HG03558 (cell line): Measurements from ENCODE around the gene TBC1D1.
"Not testable (repeated sequence)": the region's sequence is repeated elsewhere in the genome, so short reads cannot be mapped to it uniquely, and the experiment has no call there.

Experiments used
- ATAC-seq: cut with Tn5 transposase; IDR thresholded peaks from one replicate; pipeline ENCODE4 v1.9.1; 2021; ENCODE audit warnings: moderate number of reproducible peaks; ENCODE audit not compliant: unreplicated experiment; ENCODE audit errors: extremely low read depth

Gene TBC1D1

GRCh38 chr4:38005637-38006036 lies 114.8 kb downstream of the TBC1D1 start:
- ATAC-seq: no peak

DNA sequence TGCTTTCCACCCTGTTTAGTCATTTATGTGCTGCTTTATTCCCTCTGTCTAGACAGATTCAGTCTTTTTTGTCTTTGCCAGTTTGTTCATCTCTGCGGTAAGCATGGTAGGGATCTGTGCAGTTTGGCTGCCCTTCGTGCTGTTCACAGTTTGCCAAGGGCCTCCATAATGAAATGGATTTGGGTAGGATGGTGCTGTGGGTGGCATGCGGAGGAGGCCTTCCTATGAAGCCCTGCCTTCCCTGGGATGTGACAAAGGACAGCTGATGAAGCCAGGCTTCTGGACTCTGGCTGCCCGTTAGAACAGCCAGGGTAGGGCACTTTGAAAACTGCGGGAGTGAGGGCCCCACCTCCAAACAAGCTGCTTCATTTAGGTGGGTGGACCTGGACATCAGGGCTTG lies 116.8 kb downstream of the TBC1D1 start:
- ATAC-seq: no peak

- no peak for ATAC-seq
Measured at GRCh38 chr4:38008571-38009021, 117.7 kb downstream of the TBC1D1 start.

DNA sequence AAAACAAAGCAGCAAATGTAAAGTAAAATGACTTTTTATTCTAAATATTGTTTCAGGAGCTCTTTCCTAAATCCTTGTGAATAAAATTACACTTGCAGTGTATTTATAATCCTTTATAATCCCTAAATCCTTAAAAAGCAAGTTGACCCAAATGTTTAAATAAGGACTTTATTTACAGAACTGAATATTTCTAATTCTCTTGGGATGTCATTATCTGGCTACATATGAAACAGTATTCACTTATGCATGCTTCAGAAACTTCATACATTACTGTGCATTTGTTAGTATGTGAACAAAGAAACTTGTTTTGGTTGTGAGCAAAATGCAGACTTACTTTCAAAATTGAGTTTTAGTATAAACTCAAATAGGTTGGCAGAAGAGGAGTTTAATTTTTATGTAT lies 118.5 kb downstream of the TBC1D1 start:
- no peak for ATAC-seq

DNA sequence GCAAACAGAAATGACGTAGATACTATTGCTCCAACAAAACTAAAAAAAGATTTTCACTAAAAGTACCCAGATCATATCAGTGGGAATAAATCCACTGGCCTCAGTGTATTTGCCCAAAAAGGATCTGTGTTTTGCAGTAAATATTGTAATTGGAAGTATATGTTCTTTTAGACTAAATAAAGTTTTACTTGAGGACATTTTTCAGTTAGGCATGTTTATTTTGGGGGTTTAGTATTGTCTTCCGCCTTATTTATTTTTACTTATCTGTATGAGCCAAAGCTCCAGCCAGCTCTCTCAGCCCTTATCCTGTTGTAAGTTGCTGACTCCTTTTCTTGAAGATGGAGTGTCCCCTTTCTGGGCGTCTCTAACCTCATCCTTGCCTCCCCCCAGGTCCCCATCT lies 119.1 kb downstream of the TBC1D1 start:
- ATAC-seq: no peak

GRCh38 chr4:38011511-38012162 lies 120.8 kb downstream of the TBC1D1 start:
- no peak for ATAC-seq

DNA sequence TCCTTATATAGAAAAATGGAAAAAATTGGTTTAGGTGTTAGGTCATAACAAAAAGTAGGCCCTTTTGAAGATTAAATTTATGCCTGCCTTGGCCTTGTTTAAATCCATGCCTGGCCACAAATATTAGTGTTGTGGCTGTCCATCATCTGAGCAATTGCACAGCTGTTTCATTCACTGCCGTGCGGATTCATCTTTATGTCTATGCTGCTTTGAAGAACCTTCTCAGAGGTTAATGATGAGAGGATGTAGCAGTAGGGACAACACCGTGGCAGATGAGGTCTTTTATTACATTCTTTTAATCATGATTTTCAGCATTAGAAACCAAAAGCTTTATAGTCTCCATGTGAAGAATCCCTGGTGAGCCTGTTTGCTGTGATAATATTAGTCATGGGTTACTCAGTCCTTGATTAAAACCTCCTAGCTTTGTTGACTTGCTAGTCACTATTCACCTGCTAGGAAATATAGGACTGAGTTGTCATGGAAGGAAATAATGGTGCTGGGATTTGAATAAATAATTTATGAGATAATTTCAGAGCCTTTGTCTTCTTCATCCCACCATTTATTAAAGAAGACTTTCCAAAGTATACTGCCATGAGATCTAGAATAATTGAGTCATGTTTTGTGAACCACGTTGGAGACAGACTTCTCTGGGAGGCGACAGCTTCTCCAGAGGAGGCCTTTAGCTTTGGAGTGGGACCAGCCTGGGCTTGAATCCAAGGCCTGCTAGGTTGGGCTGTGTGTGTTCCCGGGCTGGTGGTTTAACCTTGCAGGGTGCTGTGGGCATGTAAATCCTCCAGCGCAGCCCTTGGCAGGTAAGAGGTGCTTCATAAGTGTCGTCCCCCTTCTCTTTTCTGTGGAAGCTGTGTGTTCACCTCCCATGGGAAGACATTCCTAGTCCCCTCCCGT lies 122.8 kb downstream of the TBC1D1 start:
- no peak for ATAC-seq

- ATAC-seq: no peak
Measured at GRCh38 chr4:38014421-38014852, 123.6 kb downstream of the TBC1D1 start.

GRCh38 chr4:38015886-38016515 lies 125.1 kb downstream of the TBC1D1 start:
- no peak for ATAC-seq

GRCh38 chr4:38016698-38017097 lies 125.8 kb downstream of the TBC1D1 start:
- ATAC-seq: no peak

DNA sequence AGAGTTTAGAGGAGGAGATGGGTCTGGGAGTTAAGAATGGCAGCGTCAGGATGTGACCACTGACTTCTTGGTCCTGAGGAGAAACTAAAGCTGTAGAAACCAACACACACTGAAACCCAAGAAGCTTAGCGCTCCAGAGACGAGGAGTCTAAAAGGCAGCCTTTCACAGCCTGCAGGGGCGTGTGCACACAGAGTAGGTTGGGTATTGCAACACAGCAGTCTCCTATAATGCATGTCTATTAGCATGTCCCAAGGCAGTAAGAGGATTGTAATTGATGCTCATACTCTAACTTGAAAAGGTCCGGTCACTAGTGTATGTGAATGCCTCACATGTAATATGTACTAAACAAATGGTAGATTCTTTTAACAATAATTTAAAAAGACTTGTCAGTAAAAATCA lies 126.7 kb downstream of the TBC1D1 start:
- ATAC-seq: no peak

GRCh38 chr4:38020386-38020785 lies 129.5 kb downstream of the TBC1D1 start:
- ATAC-seq: no peak

- ATAC-seq: not testable (repeated sequence)
Measured at GRCh38 chr4:38020961-38021360, 130.1 kb downstream of the TBC1D1 start.

GRCh38 chr4:38021751-38022150 lies 130.9 kb downstream of the TBC1D1 start:
- ATAC-seq: no peak

DNA sequence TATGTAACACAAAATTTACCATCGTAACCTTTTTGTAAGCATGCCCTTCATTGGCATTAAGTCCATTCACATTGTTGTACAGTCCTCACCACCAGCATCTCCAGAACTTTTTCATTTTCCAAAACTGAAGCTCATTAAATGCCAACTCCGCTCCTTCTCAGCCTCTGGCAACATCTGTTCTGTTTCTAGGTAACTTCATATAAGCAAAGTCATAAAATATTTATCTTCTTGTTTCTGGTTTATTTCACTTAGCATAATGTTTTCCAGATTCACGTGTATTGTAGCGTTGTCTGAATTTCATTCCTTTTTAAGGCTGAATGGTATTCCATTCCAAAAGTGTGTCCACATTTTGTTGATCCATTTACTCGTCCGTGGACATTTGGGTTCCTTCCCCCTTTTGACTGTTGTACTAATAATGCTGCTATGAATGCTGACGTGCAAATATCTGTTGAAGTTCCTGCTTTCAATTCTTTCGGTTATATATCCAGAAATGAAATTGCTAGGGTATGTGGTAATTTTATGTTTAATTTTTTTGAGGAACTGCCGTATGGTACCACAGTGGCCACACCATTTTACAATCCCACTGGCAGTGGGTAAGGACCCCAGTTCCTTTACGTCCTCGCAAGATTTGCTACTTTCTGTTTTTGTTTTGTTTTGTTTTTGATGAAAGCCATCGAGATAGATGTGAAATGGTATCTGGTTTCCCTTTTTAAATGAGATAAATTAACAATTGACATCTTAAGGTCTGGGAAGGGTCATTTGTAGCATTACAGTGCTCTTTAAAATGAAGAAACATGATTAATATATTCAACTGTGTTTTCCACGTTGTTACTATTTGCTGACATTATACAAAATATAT lies 132.7 kb downstream of the TBC1D1 start:
- no peak for ATAC-seq

DNA sequence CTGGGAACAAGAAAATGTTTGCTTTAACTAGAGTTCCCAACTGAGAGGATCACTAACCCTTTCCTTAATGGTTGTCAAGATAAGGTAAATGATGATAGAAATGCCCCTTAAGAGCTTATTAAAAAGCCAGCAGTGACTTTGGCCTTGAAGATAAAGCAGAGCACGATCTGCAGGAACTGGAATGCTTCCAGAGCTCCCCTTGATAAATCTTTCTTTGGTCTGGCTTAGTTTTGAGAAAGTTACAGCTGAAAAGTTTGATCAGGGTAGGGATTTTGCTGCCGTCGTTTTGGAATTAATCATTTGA lies 133.3 kb downstream of the TBC1D1 start:
- ATAC-seq: no peak

- ATAC-seq: no peak
Measured at GRCh38 chr4:38025665-38026064, 134.8 kb downstream of the TBC1D1 start.

GRCh38 chr4:38026158-38026740 lies 135.4 kb downstream of the TBC1D1 start:
- ATAC-seq: no peak

GRCh38 chr4:38030023-38030422 lies 139.1 kb downstream of the TBC1D1 start:
- no peak for ATAC-seq
